GM10248 (cell line): ENCODE measurements around the gene C6orf136.
A peak's percentile ranks its signal among the peaks of the same experiment; 100 is the strongest.

ENCODE experiments used
- CTCF ChIA-PET: fragments of 300-600 bp; sonication (Branson Sonifier 250); formaldehyde crosslinking; extraction: SDS; loops from one replicate; lab custom pipeline; 2021; ENCODE audit warnings: antibody characterized with exemption; lab: Yijun Ruan, JAX
- POLR2A ChIA-PET: fragments of 350-650 bp; sonication (Branson Sonifier 250); formaldehyde crosslinking; extraction: SDS; loops from one replicate; lab custom pipeline; 2020; ENCODE audit warnings: antibody characterized with exemption; lab: Yijun Ruan, JAX
- DNase-seq: peaks from one replicate; pipeline ENCODE4 v3.0.0; 2012; ENCODE audit errors: extremely low spot score
- CTCF ChIP-seq: IDR thresholded peaks from 2 replicates; pipeline ENCODE4 v1.5.1; 2012; ENCODE audit warnings: mild to moderate bottlenecking, low read depth; ENCODE audit errors: extremely low read depth, missing control alignments, control extremely low read depth

The C6orf136 gene

GRCh38 chr6:30688569-30688968 is 41.6 kb downstream of the C6orf136 start:
- no peak for DNase-seq
- ChIA-PET POLR2A (interaction anchor here (0.5 to 4.2 kb wide), 5 partner anchors 13 to 74 kb away, joined by 3 to 17 read pairs (median 4); partner anchors contain the start of gene MDC1), CTCF (interaction anchor here (0.7 to 13.6 kb wide), 12 partner anchors 9 to 399 kb away, joined by 3 to 132 read pairs (median 6); partner anchors contain the start of gene DHX16)
- peak; percentile 15 for TF ChIP-seq CTCF

- DNase-seq = no peak
- no peak for TF ChIP-seq CTCF
- CTCF ChIA-PET = interaction anchor here (0.7 to 13.6 kb wide), 11 partner anchors 9 to 398 kb away, joined by 3 to 132 read pairs (median 7); partner anchors contain the start of gene DHX16
- POLR2A ChIA-PET = interaction anchor here (0.6 to 4.2 kb wide), 4 partner anchors 12 to 75 kb away, joined by 3 to 17 read pairs (median 6); partner anchors contain the start of gene MDC1
Measured at GRCh38 chr6:30689022-30689865, 42.3 kb downstream of the C6orf136 start.

GRCh38 chr6:30689985-30690384 is 43.1 kb downstream of the C6orf136 start:
- ChIA-PET CTCF (interaction anchor here (1.1 to 13.6 kb wide), 6 partner anchors 10 to 145 kb away, joined by 3 to 132 read pairs (median 36); no protein-coding TSS in a partner anchor), POLR2A (interaction anchor here (4.2 kb wide), 1 partner anchor 27 kb away, joined by 17 read pairs; the partner anchor contains the start of gene MDC1)

GRCh38 chr6:30690403-30691207 is 43.7 kb downstream of the C6orf136 start, which contains the start of gene NRM:
Gene NRM, minus strand, starts transcription at chr6:30690984. Its CDS starts 10 bp downstream, at chr6:30690974.
- POLR2A ChIA-PET = interaction anchor here (0.5 to 4.2 kb wide), 2 partner anchors 27 to 402 kb away, joined by 10 to 17 read pairs; partner anchors contain the start of gene MDC1
- CTCF ChIA-PET = interaction anchor here (1.1 to 13.6 kb wide), 8 partner anchors 11 to 207 kb away, joined by 3 to 132 read pairs (median 6); partner anchors contain the start of gene MDC1
- TF ChIP-seq CTCF = no peak
- peak; percentile 91 for DNase-seq

More at GRCh38 chr6:30689985-30690384, 43.1 kb downstream of the C6orf136 start:
- TF ChIP-seq CTCF = no peak
- no peak for DNase-seq

GRCh38 chr6:30691208-30691847 is 44.4 kb downstream of the C6orf136 start:
- ChIA-PET CTCF (interaction anchor here (1.1 to 13.6 kb wide), 9 partner anchors 9 to 208 kb away, joined by 3 to 132 read pairs (median 7); partner anchors contain the start of genes DHX16 and MDC1), POLR2A (interaction anchor here (4.2 kb wide), 1 partner anchor 26 kb away, joined by 17 read pairs; the partner anchor contains the start of gene MDC1)
- TF ChIP-seq CTCF = no peak
- no peak for DNase-seq
